Liver (tissue), 9 donors: ENCODE data around the gene LRRC63. TPM values are rescaled to one million over a fixed set of nuclear protein-coding genes. Genes with fewer than 3 reads are reported as not detected.

Experiments used
- DNase-seq: peaks from one replicate; pipeline ENCODE4 v3.0.0-alpha.2; 2017; ENCODE audit warnings: low spot score
- H3K27ac ChIP-seq, 2 donors: one replicate each; pipeline ENCODE4 v1.7.0; 2013; ENCODE audit warnings: inconsistent platforms in 2 of 2, low read length in 2 of 2, control low read depth in 1 of 2, low read depth in 1 of 2, mild to moderate bottlenecking in 1 of 2
- H3K27me3 ChIP-seq, 4 donors: one replicate each; pipeline versions ENCODE4 v1.6.1 to v1.7.0; 2013; ENCODE audit warnings: low read length in 3 of 4, inconsistent platforms in 1 of 4, mild to moderate bottlenecking in 1 of 4, moderate library complexity in 1 of 4; ENCODE audit not compliant: control insufficient read depth in 4 of 4, insufficient read depth in 4 of 4
- H3K36me3 ChIP-seq, 4 donors: one replicate each; pipeline versions ENCODE4 v1.6.1 to v1.7.0; 2013; ENCODE audit warnings: low read length in 3 of 4, mild to moderate bottlenecking in 3 of 4, low read depth in 1 of 4, moderate library complexity in 1 of 4; ENCODE audit not compliant: control insufficient read depth in 4 of 4, insufficient read depth in 3 of 4
- H3K4me1 ChIP-seq, 4 donors: one replicate each; pipeline versions ENCODE4 v1.6.1 to v1.7.0; 2013; ENCODE audit warnings: low read length in 3 of 4, mild to moderate bottlenecking in 3 of 4, moderate library complexity in 1 of 4; ENCODE audit not compliant: control insufficient read depth in 4 of 4, insufficient read depth in 4 of 4
- H3K4me3 ChIP-seq, 3 donors: one replicate each; pipeline versions ENCODE4 v1.6.1 to v1.7.0; 2013; ENCODE audit warnings: low read length in 3 of 3, control low read depth in 1 of 3, low read depth in 1 of 3, mild to moderate bottlenecking in 1 of 3
- H3K9ac ChIP-seq, 2 donors: one replicate each; pipeline ENCODE4 v1.7.0; 2013; ENCODE audit warnings: low read length in 2 of 2, mild to moderate bottlenecking in 2 of 2, moderate library complexity in 2 of 2, control low read depth in 1 of 2, low read depth in 1 of 2
- H3K9me3 ChIP-seq, 4 donors: one replicate each; pipeline versions ENCODE4 v1.6.1 to v1.7.0; 2013; ENCODE audit warnings: low read length in 3 of 4; ENCODE audit not compliant: control insufficient read depth in 4 of 4
- ATF3 ChIP-seq: IDR thresholded peaks from 2 replicates; pipeline ENCODE4 v1.6.1; 2016; ENCODE audit warnings: antibody characterized with exemption
- CTCF ChIP-seq: fragments of 150-350 bp; IDR thresholded peaks from 2 replicates; pipeline ENCODE4 v1.5.1; 2017; ENCODE audit warnings: improper control_type of control experiment, low read depth, low read length; ENCODE audit not compliant: missing input control
- EGR1 ChIP-seq, 2 donors: IDR thresholded peaks; 2 replicates each; pipeline ENCODE4 v1.6.1; 2016 to 2018; ENCODE audit warnings: antibody characterized with exemption in 2 of 2, low read depth in 2 of 2
- FOXA1 ChIP-seq: IDR thresholded peaks from 2 replicates; pipeline ENCODE4 v1.6.1; 2016; ENCODE audit warnings: antibody characterized with exemption
- FOXA2 ChIP-seq: IDR thresholded peaks from 2 replicates; pipeline ENCODE4 v1.6.1; 2016; ENCODE audit warnings: antibody characterized with exemption
- HNF4A ChIP-seq, 2 donors: conservative IDR thresholded peaks; 2 replicates each; pipeline ENCODE4 v1.6.1; 2016; ENCODE audit warnings: antibody characterized with exemption in 2 of 2, mild to moderate bottlenecking in 2 of 2
- HNF4G ChIP-seq: IDR thresholded peaks from 2 replicates; pipeline ENCODE4 v1.6.1; 2016; ENCODE audit warnings: antibody characterized with exemption
- JUND ChIP-seq, 2 donors: IDR thresholded peaks; 2 replicates each; pipeline ENCODE4 v1.6.1; 2016; ENCODE audit warnings: antibody characterized with exemption in 2 of 2
- MAX ChIP-seq: IDR thresholded peaks from 2 replicates; pipeline ENCODE4 v1.6.1; 2016; ENCODE audit warnings: antibody characterized with exemption
- NR2F2 ChIP-seq: IDR thresholded peaks from 2 replicates; pipeline ENCODE4 v1.6.1; 2016; ENCODE audit warnings: antibody characterized with exemption
- RAD21 ChIP-seq, 2 donors: IDR thresholded peaks; 2 replicates each; pipeline ENCODE4 v1.6.1; 2016; ENCODE audit warnings: antibody characterized with exemption in 2 of 2, mild to moderate bottlenecking in 2 of 2
- REST ChIP-seq: IDR thresholded peaks from 2 replicates; pipeline ENCODE4 v1.6.1; 2016; ENCODE audit warnings: antibody characterized with exemption, mild to moderate bottlenecking
- RXRA ChIP-seq, 2 donors: IDR thresholded peaks; 2 replicates each; pipeline ENCODE4 v1.6.1; 2017 to 2018; ENCODE audit warnings: antibody characterized with exemption in 2 of 2, mild to moderate bottlenecking in 1 of 2
- SP1 ChIP-seq: IDR thresholded peaks from 2 replicates; pipeline ENCODE4 v1.6.1; 2018; ENCODE audit warnings: antibody characterized with exemption, mild to moderate bottlenecking
- TAF1 ChIP-seq: conservative IDR thresholded peaks from 2 replicates; pipeline ENCODE4 v1.6.1; 2016; ENCODE audit warnings: antibody characterized with exemption, mild to moderate bottlenecking
- YY1 ChIP-seq: IDR thresholded peaks from 2 replicates; pipeline ENCODE4 v1.6.1; 2016; ENCODE audit warnings: antibody characterized with exemption, mild to moderate bottlenecking
- WGBS: extraction: QIAGEN DNeasy Blood & Tissue Kit; methylation state at CpG from one replicate; pipeline ENCODE4 v1.1.7; 2013; 5-methylcytosine and 5-hydroxymethylcytosine counted together
- polyA plus RNA-seq, 2 donors: library from polyadenylated mRNA; stranded (reverse) in 1 of 2; unstranded in 1 of 2; fragments of 200-250 nt in 1 of 2; fragments of >200 nt in 1 of 2; fragmentation: Nextera tagmentation in 1 of 2; extraction: Ambion mirVana in 1 of 2; gene quantifications; one replicate each; pipeline versions ENCODE4 v1.2.1 to v1.2.3, GENCODE V29; 2013 to 2015
- total RNA-seq, 2 donors: library from RNA; depleted of rRNA; stranded (reverse); fragments of >200 nt; gene quantifications; one replicate each; pipeline ENCODE4 v1.2.3, GENCODE V29; 2014
- TF ChIP-seq, protein P1 (sequence below): IDR thresholded peaks from 2 replicates; pipeline ENCODE4 v1.6.1; 2016; ENCODE audit warnings: antibody characterized with exemption
- donor health status: healthy.
- donor health status: healthy.
- donor health status: healthy.
- donor health status: healthy.
- donor health status: healthy.

The LRRC63 gene
- total and polyA plus RNA-seq, 4 donors: 0.03 to 0.84 (median 0.09) TPM

DNA sequence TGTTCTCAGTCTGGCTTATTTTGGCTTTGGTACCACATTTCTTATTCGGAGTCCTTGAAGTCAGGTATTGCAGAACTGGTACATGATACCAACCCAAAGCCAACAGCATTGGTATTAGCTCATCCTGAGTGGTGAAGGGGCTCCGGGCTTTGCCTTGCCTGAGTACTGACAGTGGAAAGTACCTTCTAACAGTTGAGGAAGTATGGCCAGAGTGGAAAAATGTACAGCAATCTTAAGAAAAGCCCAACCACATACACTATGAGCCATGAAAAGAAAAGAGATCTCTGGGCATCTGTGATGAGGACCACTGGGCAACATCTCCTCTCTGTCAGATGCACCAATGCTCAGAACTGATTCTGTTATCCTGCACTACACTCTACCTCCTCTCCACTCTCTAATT is 38.1 kb upstream of the LRRC63 start:
- H3K36me3 ChIP-seq: no peaks in the 10 kb centered on the region
- H3K9ac ChIP-seq: no peak overlapping the region
- no peak overlapping the region for H3K27ac ChIP-seq
- DNase-seq: no peak
- WGBS: 82% methylated on average over 2 of the region's 2 CpGs
- TF ChIP-seq ATF3: no peak
- no peak for TF ChIP-seq REST
- no peak for TF ChIP-seq FOXA2
- no peak for TF ChIP-seq RAD21 (IDR thresholded peaks at IDR 0.05)
- TF ChIP-seq TAF1: no peak
- TF ChIP-seq FOXA1: no peak
- no peak for TF ChIP-seq SP1
- TF ChIP-seq CTCF: no peak
- no peak for TF ChIP-seq HNF4A (conservative IDR thresholded peaks at IDR 0.05)
- no peak for TF ChIP-seq RXRA (IDR thresholded peaks at IDR 0.05)
- TF ChIP-seq JUND (IDR thresholded peaks at IDR 0.05): no peak
- TF ChIP-seq EGR1 (IDR thresholded peaks at IDR 0.05; ENCODE audit: low read depth in 2 of 2): no peak
- no peaks in the 10 kb centered on the region for H3K9me3 ChIP-seq
- H3K27me3 ChIP-seq: no peaks in the 10 kb centered on the region
- H3K4me3 ChIP-seq: no peak overlapping the region
- H3K4me1 ChIP-seq: peaks cover 0 to 6% (median 0%) of the 10 kb centered on the region in 4 donors

DNA sequence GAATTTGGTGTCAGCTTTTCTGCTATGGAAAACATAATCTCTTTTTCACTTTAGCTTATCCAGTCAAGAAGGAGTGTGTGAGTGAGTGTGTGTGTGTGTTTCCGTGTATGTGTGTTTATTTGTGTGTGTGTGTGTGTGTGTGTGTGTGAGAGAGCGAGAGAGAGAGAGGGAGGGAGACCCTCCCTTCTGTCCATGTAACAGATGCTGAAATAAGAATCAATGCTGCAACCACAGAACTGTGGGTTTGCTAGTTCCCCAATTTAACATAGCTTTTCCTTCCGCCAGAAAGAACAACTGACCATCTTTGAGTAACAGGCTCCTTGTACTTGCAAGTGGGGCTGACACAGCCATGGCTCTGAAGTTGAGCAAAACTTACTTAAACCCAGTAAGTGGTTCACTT is 35.0 kb upstream of the LRRC63 start:
- no peak for DNase-seq
- Histone ChIP-seq H3K9me3 (no peaks in the 10 kb centered on the region), H3K27me3 (no peaks in the 10 kb centered on the region), H3K4me1 (peaks cover 0 to 2% (median 0%) of the 10 kb centered on the region in 4 donors), H3K36me3 (no peaks in the 10 kb centered on the region), H3K4me3 (no peak overlapping the region), H3K9ac (no peak overlapping the region), H3K27ac (peak overlapping the region in 1 of 2 donors; percentile 29)
- TF ChIP-seq FOXA2: no peak
- TF ChIP-seq MAX: no peak
- TF ChIP-seq REST: no peak
- no peak for TF ChIP-seq TAF1
- no peak for TF ChIP-seq HNF4A (conservative IDR thresholded peaks at IDR 0.05)
- no peak for TF ChIP-seq NR2F2
- TF ChIP-seq HNF4G: no peak
- no peak for TF ChIP-seq RAD21 (IDR thresholded peaks at IDR 0.05)
- no peak for TF ChIP-seq EGR1 (IDR thresholded peaks at IDR 0.05; ENCODE audit: low read depth in 2 of 2)
- no peak for TF ChIP-seq ATF3
- no peak for TF ChIP-seq YY1
- TF ChIP-seq RXRA (IDR thresholded peaks at IDR 0.05): no peak
- TF ChIP-seq, protein P1, sequence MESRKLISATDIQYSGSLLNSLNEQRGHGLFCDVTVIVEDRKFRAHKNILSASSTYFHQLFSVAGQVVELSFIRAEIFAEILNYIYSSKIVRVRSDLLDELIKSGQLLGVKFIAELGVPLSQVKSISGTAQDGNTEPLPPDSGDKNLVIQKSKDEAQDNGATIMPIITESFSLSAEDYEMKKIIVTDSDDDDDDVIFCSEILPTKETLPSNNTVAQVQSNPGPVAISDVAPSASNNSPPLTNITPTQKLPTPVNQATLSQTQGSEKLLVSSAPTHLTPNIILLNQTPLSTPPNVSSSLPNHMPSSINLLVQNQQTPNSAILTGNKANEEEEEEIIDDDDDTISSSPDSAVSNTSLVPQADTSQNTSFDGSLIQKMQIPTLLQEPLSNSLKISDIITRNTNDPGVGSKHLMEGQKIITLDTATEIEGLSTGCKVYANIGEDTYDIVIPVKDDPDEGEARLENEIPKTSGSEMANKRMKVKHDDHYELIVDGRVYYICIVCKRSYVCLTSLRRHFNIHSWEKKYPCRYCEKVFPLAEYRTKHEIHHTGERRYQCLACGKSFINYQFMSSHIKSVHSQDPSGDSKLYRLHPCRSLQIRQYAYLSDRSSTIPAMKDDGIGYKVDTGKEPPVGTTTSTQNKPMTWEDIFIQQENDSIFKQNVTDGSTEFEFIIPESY: no peak
- no peak for TF ChIP-seq JUND (IDR thresholded peaks at IDR 0.05)
- no peak for TF ChIP-seq FOXA1
- no peak for TF ChIP-seq SP1
- 65% methylated on average over 3 of the region's 3 CpGs for WGBS
